ENCODE data around the gene IGSF21.

IGSF21 gene

DNA sequence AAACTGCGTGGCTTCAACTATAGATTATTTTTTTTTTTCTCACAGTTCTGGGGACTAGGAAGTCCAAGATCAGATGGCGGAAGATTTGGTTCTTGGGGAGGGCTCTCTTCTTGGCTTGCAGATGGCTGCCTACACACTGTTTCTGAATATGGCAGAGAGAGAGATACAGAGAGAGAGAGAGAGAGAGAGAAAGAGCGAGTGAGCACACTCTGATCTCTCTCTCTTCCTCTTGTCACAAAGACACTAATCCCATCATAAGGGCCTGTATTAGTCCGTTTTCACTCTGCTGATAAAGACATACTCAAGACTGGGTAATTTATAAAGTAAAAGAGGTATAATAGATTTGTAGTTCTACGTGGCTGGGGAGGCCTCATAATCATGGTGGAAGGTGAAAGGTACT is 79.5 kb downstream of the IGSF21 start:
- no peak for DNase-seq

DNA sequence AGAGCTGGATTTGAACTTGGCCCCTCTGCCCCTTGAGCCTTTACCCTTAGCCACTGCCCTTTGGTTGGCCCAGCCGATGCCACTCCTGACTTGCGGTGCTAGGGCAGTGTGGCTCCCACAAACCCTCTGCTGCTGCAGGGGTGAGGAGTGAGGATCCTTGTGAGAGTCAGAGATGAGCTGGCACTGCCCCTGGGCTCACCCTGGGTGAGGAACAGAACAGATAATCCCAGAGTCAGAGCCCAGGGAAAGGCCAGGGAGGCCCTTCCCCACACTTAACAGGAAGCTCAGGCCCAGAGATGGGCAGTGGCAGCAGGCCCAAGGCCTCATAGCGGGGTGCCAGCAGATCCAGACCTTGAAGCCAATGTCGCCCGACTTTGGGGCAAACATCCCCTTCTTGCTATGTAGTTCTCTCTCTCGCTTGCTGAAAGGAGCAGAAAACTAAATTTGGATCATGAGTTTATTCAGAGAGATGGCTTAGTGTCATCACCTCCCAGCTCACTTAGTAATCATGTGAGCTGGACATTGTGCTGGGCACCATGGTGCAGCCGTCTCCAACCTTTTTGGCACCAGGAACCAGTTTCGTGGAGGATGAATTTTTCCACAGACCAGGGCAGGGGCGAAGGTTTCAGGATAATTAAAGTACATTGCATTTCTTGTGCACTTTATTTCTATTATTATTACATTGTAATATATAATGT is 81.4 kb downstream of the IGSF21 start:
- DNase-seq, result no peak

DNA sequence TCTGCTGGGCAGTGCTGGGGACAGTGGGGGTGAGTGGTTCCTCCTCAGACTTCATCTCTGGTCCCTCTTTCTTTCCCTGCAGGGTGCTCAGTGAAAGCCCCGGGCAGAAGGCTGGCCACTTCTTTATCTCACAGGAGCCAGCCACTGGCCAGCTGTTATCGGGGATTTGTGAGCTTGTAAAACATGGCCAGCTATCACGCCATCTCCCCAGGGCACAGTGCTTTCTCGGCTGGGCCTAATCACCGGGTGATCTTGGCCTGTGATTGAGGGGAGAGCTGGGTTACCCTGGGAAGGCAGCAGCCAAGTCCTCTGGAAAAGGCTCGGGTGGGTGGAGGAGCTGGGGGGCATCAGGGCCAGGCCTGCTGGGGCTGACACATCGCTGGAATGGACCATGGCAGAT is 83.0 kb downstream of the IGSF21 start:
- no peak for DNase-seq

DNA sequence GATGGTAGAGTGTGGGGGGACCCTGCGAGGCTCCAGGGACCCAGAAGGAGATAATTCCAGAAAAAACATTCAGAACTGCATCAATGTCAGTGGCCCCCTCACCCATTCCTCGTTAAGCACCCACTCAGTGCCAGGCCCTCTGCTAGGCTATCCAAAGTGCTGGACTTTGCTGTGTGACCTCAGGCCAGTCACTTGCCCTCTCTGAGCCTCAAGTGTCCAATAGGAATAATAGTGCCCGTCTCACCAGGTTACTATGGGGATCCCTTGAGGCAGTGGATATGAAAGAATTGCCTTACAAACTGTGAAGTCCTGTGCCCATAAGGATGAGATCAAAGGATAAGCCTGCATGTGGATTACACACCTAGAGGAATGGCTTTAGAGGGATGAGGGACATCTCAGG is 83.4 kb downstream of the IGSF21 start:
- no peak for DNase-seq

DNA sequence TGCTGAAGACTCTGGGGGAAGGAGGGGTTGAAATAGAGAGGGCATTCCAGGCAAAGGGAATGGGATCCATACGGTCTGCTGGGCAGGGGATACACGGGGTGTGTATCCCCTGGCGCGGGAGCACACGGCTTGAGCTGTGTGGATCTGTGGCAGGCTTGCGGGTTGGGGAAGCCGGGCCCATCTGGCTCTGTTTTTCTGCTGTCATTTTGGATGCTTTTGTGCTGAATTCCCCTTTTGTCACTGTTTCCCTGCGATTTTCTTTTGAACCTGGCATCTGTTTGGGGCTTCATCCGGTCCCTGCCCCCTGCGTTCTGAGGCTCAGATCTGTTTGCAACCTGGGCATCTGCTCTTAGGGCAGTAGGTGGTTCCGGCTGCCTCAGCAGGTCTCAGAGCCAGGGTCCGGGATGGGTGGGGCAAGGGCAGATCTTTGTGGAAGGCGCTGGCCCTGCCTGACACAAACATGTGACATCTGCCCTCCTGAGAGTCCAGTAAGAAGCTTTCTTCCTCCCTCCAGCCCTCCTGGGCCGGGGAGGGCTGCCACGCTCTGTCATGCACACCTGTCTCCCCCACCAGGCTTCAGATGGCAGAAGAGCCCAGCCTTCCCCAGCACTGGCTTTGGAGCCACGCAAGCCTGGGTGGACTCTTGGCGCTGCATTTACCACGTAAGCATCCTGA is 84.0 kb downstream of the IGSF21 start:
- DNase-seq, result peak; percentile 93

DNA sequence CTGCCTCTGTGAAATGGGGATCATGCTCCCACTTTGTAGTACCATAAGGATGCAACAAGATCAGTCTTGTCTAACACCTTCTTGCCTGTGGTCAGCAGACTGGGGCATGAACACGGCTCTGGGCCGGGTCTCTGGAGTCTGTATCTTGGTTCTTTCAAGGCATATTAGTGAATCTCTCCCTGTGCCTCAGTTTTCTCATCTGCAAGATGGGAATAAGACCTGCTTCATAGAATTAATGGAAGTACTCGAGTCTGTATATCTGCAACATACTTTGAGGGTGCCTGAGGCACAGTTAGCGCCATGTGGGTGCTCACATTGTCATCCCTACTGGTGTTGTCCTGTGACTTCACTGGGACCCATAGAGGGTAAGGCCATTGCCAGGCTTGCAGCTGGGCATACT is 84.6 kb downstream of the IGSF21 start:
- DNase-seq, result no peak

DNA sequence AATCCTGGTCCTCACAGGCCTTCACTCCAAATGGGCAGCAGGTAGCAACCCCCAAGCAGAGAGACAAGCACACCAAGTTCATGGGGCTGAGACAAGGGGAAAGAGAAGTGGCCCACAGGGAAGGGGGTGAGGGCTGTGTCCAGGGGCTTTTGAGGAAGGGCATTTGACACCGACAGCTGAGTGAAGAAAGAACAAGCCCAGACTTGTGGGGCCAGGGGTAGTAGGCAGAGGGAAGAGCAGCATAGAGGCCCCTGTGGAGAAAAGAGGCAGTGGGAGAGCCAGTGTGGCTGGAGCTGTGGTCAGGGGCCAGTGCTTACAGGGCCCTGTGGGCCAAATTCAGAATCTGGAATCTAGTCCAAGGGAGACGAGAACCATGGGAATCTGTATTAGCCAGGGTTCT is 85.4 kb downstream of the IGSF21 start:
- no peak for DNase-seq

DNA sequence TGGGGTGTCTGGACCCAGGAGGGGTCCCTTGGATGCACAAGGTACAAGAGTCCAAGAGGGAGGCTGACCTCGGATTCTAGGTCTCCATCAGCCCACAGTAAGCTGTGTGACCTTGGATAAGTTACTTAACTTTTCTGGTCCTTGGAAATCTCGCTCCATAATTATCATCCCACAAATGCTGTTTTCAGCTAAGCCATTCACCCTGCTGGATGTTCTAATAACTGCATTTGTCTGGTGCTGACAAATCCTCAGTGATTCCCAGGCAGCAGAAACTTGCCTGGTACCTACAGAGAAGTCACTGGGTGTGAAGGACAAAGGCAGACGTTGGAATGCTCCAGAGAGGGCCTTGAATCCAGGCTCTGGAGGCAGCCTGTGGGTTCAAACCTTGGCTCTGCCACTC is 89.7 kb downstream of the IGSF21 start:
- peak; percentile 36 for DNase-seq

DNA sequence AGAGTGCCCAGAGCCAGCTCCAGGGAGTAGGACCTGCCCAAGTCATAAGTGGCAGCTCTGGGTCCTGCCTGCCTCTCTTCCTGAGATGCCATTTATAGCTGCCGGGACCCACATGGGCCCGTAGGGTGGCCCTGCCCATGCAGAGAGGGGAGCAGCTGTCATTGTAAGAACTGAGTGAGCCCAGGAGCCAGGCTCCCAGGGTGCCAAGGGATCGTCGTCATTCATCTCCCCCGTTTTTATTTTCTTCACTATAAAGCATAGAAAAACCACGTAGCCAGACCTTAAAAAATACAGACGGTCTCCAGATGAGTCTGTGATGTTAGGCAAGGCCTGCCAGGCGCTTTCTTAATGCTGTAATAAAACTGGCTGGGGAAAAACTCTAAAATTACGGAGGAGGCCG is 90.7 kb downstream of the IGSF21 start:
- peak; percentile 80 for DNase-seq

DNA sequence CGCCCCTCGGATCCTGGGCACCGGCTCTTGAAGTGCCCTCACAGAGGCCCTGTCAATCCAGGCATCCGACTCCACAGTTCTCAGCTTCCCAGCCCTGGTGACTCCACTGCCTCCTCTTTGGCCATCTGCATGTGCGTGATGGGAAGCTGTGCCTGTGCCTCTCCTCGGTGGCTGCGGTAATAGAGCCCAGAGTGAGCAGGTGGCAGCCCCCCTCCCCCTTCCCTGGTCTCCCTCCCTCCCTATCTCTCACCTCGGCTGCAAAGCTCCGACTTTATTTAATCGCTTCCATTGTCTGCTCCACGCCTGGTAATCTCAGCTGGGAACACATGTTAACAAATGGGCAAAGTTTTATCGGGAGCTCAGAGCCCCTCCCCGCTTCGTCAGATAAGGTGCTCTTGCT is 91.9 kb downstream of the IGSF21 start:
- DNase-seq, result peak; percentile 85

DNA sequence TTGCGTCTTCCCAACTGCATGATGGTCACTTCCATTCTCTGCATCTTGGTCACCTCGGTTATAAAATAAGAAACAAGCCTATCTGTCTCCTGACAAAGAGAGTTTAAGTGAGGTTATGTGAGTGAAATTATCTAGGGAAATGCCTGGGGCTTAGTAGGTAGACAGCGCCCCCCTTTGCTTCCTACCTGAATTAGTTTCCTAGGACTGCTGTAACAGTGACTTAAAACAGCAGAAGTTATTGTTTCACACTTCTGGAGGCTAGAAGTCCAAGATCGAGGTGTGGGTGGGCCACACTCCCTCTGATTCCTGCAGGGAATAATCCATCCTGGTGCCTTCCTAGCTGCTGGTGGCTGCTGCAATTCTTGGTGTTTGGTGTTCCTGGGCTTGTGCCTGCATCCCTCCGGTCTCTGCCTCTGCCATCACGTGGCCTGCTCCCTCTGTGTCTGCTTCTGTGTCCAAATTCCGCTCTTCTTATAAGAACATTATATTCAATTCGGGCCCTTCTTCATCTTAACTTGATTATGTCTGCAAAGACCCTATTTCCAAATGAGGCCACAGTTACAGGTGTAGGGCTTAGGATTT is 92.6 kb downstream of the IGSF21 start:
- DNase-seq, result peak; percentile 74

DNA sequence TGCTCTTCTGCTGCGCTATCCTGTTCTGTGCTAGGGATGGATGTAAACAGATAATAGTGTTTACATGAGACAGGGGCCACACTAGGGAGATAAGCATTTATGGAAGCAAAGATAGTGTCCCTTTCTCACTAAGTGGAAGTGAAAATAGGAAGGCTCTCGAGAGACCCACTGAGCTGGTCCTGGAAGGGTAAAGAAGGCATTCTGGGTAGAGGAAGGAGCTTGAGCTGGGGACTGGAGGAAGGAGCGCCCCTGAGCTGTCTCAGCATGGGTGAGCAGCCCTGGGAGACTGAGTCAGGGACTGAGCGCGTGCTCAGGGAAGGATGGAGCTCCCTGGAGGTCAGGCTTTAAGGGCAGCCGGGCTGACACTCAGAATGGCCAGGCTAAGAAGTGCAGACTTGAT is 93.3 kb downstream of the IGSF21 start:
- DNase-seq, result no peak

DNA sequence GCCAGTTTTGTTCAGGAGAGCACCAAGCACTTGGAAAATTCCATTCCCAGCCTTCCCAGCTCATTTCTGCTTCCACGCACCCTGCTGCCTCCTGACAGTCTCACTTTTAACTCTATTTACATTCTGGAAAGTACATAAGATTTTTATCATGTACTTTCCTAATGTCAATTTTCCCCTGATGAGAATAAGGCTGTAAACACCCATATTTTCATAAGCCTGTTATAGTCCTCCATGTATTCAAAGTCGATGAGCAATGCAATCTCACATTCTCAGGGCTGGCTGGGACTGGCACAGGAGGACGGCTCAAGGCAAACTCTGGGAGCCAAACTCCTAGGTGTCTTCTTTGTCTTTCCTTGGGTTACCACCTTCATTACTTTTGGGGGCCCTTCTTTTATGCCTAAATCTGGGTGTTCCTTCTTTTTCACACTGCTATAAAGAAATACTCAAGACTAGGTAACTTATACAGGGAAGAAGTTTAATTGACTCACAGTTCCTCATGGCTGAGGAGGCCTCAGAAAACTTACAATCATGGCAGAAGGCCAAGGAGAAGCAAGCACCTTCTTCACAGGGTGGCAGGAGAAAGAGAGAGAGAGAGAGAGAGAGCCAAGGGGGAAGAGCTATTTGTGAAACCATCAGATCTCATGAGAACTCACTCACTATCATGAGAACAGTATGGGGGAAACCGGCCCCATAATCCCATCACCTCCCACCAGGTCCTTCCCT is 94.6 kb downstream of the IGSF21 start:
- DNase-seq, result no peak

DNA sequence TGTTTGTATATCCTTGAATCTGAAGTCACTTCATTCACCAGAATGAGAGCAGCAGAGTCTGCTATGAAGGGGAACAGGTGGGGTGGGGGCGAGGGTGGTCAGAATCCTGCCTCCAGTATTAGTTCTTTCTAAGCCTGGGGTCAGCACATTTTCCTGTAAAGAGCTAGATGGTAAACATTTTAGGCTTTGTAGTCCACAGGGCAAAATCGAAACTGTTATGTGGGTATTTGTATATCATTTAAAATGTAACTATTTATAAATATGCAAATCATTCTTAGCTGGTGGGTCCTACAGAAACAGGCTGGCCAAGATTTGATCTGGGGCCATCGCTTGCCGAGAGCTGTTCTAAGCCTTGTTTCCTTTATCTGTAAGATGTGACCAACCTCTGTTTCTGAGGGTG is 96.0 kb downstream of the IGSF21 start:
- DNase-seq, result no peak

DNA sequence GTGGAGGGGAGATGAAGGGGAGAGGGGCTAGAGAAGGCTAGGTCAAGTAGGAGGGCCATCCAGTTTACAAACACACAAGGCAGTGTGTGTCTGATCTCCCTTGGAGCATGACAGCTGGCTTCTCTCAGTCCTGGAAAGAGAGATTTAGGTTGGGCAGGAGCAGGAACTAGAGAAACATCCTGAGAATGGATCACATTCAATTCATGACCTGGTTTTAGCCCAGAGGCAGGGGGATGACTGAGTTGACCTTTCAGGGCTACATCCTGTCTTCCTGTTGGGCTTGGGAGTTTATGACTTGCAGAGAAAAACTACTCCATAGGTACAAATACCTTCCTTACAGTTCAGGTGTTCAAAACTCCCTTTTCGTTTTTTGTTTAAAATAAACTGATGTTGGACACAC is 97.0 kb downstream of the IGSF21 start:
- no peak for DNase-seq

DNA sequence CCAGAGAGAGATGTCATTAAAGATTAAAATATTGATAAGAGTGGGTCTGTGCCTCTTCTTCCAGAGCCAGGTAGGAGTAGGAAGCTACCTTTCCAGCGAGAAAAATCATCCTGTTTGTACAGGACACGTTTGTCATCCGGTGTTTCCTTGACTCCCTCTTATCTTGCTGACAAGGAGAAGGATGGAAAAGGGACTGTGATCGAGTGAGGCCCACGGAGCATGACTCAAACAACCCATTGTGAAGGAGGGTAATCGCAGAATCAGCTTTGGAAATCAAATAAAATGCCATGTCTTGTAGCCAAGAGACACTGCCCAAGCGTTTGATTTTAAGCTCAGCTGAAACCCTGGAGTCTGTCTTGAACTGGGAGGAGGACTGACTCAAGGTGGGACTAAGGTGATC is 97.7 kb downstream of the IGSF21 start:
- DNase-seq, result no peak

DNA sequence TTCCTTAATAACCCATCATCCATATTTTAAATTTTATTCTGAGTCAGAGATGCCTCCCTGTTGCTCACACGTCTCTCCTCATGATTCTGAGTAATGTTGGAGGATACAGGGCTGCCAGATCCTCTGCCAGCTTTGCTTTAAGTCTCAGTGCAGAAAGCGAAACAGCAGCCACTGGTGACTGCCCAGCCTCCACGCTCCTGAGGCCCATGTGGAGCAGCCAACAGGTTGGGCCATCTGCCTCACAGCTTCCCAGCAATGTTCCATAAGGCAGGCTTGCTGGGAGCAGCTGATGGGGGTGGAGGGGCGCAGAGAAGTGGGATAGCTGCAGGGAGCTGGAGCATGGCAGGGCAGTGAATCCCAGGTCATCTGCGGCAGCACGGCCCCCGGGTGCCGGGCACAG is 104.2 kb downstream of the IGSF21 start:
- peak; percentile 87 for DNase-seq

DNA sequence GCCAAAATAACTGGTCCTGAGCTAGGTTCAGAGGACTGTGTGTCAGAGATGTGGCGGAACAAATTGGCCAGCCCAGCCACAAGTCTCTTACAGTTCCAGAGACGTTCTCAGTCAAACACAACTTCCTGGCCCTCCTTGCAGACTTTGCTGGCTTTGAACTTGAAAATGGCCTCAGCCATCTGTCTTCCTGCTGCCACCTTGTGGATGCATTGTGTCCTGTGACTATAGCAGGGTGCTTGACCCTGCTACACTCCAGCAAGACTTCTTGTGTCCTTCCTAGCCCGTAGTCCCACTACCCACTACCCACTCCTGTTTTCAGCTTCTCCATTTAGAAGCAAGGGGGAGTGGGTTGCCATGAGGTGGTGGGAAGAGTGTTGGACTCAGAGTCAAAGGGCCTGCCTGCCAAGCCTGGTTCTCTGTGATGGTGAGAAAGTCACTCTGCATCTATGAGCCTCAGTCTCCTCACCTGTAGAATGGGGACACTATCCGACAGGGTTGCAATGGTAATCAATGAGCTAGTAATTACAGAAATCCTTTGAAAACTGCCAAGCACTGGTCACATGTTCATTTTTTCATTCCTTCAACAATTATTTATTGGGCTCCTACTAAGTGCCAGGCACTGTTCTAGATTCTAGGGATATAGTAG is 109.9 kb downstream of the IGSF21 start:
- DNase-seq, result no peak

DNA sequence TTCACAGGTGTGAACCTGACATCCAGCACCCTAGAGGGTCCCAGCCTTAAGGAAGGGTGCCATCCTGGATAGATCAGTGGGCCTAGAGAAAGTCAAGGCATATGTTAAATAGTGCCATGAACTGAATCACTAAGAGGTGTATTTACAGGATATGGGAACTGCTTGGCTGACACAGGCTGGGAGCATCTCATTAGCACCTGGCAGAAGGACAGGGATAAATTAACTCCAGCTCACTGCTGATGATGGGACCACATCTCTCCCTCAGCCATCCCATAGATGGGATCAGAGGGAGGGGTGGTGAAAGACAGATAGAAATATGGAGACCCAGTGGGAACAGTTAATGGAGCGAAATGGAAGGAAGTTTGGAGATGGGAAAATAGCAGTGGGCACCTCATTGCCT is 122.0 kb downstream of the IGSF21 start:
- DNase-seq, result peak; percentile 69

DNA sequence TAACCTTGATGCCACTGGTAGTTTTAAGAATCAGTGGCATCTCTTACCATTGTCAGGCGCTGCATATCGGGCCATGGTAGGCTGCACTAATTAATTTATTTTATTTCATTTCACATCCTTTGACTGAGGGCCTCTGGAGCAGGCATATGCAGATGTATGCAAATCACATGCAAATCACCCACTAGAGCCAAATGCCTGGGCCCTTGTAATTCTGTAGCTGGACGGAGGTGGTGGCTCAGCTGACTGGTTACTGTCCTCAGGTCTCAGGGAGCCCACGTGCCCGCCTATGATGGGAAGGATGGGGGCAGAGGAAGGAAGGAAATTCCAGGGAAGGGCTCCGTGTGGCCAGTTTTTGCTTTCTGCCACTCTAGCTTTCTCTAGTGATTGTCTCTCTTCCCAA is 122.7 kb downstream of the IGSF21 start:
- DNase-seq, result no peak

DNA sequence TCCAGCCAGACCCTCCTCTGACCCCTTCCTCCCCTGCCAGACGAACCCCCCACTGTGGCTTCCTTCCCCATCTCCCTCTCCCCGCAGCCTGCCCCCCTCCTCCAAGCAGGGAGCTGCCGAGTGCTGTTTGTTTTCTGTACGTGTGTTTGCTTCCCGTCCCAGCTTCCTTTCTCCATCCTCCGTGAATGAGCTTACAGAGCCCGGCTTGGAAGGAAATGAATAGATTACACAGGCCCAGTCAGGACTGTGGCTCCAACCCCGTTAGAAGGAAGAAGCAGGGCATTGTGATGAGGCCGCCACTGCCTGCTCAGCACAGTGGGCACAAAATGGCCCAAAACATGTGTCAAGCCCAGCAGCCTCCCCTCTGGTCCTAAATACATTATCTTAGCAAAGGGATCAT is 123.2 kb downstream of the IGSF21 start:
- DNase-seq, result no peak

DNA sequence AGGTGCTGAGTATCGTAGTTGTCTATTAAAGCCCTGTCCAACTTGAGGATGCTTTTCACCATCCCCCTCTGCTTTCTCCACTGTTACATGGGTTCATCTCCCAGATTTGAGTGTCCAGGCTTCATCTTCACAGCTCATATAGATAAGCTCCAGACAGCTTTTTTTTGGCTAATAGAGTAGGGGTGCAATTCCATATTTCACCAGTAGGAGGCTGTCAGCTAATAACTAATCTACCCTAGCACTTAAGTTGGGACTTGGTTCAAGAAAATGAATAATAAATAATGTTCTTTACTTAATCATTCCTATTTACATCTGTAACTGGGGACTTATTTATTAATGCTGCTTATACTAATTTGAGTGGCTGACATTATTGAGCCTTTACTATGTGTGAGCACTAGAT is 124.5 kb downstream of the IGSF21 start:
- DNase-seq, result no peak

DNA sequence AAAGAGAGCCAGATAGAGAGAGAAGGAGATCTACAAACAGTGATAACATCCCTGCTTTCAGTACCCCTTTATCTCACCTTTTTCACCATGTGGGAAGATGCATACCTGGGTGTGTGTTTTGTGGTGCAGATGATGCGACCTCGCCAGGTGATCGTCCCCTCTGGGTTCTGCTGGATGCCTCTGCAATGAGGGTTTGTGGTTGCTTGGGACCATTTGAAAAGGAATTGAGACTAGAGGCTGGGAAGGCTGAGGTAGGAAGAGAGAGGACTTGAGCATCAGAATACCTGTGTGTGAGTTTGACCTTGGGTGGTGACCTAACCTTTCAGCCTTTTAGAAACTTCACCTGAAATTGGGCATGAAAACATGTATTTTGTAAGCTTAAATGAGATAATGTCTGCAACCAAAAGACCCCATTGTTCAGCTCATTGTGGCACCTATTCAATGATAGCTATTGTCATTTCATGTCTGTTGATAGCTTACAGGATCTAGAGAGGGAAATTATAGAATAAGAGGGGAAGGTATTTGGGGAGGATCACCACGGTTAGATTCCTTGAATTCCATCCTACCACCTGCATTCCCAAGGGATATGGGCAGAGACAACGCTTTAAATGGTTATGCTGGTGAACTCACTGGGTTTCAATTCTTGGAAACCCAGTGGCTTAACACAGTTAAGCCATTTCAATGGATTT is 125.7 kb downstream of the IGSF21 start:
- DNase-seq, result no peak
